Measurements from ENCODE around the gene AP1G2. TPM values are rescaled to one million over a fixed set of nuclear protein-coding genes. Genes with fewer than 3 reads are reported as not detected.

AP1G2 gene
- total and polyA plus RNA-seq, 2 of the 13 experiments (the other 11 are each of a cell fraction or from before 2014, with no cell fraction given), result 96.9 to 611 TPM

DNA sequence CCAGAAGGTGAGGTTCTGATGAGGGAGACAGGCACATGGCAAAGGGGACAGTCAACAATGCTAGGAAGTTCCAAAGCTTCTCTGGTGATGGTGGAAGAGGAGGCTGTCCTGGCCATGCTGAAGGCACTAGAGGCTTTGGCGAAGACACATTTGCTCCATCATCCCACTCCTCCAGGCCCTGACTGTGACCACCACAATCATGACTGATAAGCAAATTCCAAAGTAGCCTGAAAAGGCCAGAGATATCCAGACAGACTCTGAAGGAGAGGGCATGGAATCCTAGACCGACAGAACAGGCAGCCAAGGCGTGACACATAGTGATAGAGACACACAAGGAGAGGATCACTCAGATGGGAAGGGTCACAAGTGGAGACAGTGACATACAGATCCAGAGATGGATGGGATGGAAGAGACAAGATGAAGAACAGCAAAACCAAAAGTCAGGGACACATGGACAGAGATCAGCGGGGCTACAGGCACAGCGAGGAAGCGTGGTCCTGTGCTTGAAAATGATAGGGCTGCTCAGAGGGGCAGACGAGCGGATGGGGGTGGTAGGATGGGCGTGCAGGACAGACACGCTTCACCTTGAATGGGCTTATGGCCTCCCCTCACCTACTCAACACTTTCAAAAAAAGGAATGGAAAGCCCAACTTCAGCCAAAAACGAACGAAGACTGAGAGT, 17.3 kb downstream of the AP1G2 start (continued):
- TF ChIP-seq NFKBIZ (CRISPR knock-in tag; IDR thresholded peaks at IDR 0.05) (peak; percentile 33; the same call in 1 of the 2 replicates), SRF (IDR thresholded peaks at IDR 0.05; ENCODE audit: low read depth, low read length) (no peak), ETV5 (CRISPR knock-in tag; IDR thresholded peaks at IDR 0.05; ENCODE audit: borderline replicate concordance) (peak; percentile 29), EED (CRISPR knock-in tag; IDR thresholded peaks at IDR 0.05) (0 out of 2 replicates have a peak, but pooled peaks have one; percentile 45)
- TF ChIP-seq, protein P1, sequence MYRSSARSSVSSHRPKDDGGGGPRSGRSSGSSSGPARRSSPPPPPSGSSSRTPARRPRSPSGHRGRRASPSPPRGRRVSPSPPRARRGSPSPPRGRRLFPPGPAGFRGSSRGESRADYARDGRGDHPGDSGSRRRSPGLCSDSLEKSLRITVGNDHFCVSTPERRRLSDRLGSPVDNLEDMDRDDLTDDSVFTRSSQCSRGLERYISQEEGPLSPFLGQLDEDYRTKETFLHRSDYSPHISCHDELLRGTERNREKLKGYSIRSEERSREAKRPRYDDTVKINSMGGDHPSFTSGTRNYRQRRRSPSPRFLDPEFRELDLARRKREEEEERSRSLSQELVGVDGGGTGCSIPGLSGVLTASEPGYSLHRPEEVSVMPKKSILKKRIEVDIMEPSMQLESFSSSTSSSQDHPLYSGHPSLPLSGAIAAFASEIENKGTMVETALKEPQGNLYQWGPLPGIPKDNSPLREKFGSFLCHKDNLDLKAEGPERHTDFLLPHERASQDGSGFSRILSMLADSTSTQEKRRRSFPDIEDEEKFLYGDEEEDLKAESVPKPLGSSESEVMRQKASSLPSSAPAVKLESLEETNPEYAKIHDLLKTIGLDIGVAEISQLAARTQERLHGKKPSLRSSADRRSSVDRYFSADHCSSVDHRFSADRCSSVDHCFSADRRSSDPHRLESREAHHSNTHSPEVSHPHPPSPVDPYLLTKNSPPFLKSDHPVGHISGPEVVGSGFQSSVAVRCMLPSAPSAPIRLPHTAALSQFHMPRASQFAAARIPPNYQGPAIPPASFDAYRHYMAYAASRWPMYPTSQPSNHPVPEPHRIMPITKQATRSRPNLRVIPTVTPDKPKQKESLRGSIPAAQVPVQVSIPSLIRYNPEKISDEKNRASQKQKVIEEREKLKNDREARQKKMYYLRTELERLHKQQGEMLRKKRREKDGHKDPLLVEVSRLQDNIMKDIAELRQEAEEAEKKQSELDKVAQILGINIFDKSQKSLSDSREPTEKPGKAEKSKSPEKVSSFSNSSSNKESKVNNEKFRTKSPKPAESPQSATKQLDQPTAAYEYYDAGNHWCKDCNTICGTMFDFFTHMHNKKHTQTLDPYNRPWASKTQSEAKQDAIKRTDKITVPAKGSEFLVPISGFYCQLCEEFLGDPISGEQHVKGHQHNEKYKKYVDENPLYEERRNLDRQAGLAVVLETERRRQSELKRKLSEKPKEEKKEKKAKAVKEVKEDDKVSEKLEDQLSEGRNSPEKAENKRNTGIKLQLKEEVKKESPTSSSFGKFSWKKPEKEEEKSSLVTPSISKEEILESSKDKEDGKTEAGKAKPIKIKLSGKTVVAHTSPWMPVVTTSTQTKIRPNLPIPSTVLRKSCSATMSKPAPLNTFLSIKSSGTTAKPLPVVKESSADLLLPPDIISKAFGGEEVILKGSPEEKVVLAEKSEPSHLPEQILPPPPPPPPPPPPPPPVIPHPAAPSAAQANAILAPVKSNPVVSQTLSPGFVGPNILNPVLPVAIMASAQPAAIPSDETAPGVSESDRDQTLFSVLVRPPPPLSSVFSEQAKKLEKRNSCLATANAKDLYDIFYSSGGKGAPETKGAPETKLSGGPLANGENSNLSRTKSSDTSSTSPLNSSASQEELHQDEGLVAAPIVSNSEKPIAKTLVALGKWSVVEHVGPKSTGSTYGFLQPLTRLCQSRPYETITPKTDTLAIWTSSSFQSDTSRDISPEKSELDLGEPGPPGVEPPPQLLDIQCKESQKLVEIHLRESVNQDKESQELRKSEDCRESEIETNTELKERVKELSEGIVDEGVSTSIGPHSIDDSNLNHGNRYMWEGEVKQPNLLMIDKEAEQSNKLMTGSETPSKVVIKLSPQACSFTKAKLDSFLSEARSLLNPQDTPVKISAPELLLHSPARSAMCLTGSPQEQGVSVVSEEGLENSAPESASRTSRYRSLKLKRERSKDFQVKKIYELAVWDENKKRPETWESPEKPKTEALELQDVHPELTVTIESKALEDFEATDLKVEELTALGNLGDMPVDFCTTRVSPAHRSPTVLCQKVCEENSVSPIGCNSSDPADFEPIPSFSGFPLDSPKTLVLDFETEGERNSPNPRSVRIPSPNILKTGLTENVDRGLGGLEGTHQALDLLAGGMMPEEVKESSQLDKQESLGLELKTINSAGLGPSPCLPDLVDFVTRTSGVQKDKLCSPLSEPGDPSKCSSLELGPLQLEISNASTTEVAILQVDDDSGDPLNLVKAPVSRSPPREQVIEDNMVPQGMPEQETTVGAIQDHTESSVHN (CRISPR knock-in tag; IDR thresholded peaks at IDR 0.05), result 0 out of 2 replicates have a peak, but pooled peaks have one; percentile 15
